Prostate gland (tissue), 2 donors: Measurements from ENCODE around the gene PLA2G4D.

Source experiments
- CTCF ChIP-seq, 4 experiments: fragments of 200-600 bp in 2 of 4; fragments of 450-650 bp in 2 of 4; sonication (generic) in 2 of 4; IDR thresholded peaks; 1 replicate in 3 of 4; 2 replicates in 1 of 4; pipeline ENCODE4 v1.5.1; 2016 to 2019; ENCODE audit warnings: antibody characterized with exemption in 4 of 4, mild to moderate bottlenecking in 2 of 4, moderate library complexity in 2 of 4
- POLR2A ChIP-seq: fragments of 450-650 bp; IDR thresholded peaks from one replicate; pipeline ENCODE4 v1.6.1; 2016; ENCODE audit warnings: antibody characterized with exemption, mild to moderate bottlenecking

- no peak for TF ChIP-seq POLR2A
- TF ChIP-seq CTCF (IDR thresholded peaks at IDR 0.05): no peak
These were observed 24.7 kb downstream of the PLA2G4D start for GRCh38 chr15:42069496-42070278.
